Measurements from ENCODE around the gene AFMID. TPM values are rescaled to one million over a fixed set of nuclear protein-coding genes. Genes with fewer than 3 reads are reported as not detected.

Gene AFMID
- total RNA-seq, 1 experiment from 2014 or later, result 59.3 TPM

DNA sequence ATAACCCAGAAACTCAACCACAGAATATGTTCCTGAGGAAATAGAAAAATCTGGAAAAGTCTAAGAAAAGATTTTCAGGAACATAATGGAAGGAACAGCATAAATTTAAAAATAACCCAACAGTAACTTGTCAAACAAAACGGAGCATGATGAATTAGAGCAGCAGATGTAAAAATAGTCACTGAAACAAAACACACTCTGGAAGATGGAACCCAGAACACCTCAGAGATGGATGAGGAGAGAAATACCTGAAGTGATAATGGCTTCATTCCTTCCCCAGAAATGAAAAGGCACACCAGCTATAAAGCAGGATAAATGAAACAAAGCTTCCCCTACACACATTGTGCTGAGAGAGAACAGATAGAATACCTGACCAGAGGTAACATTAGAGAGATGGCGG is 6.7 kb upstream of the AFMID start:
- Histone ChIP-seq H3K36me3 (ENCODE audit: control insufficient read depth, insufficient read depth, low read length) (peaks cover 3% of the 10 kb centered on the region; the same call in 1 of the 2 replicates), H3K27ac (ENCODE audit: low read length) (no peak overlapping the region), H3K4me1 (ENCODE audit: control insufficient read depth, insufficient read depth, low read length) (peaks cover 24% of the 10 kb centered on the region), H3K27me3 (ENCODE audit: control insufficient read depth, insufficient read depth, low read length) (no peaks in the 10 kb centered on the region), H3K4me3 (ENCODE audit: low read depth in 2 of 2, low read length in 2 of 2) (no peak overlapping the region), H3K9me3 (ENCODE audit: control insufficient read depth, insufficient read depth, low read depth, low read length) (no peaks in the 10 kb centered on the region)
- no peak for DNase-seq (ENCODE audit: low read depth, low spot score)
- intact Hi-C loops (cut with micrococcal nuclease; ENCODE audit: unreplicated experiment), result no loop called here
- no peak for ATAC-seq
- in situ Hi-C loops (cut with HindIII; ENCODE audit: low pct_unique_long_range_greater_than_20kb, low sequenced_read_pairs), result no loop called here
- CTCF ChIA-PET, result interaction anchor here (0.6 kb wide), 1 partner anchor 68 kb away, joined by 4 read pairs; no protein-coding TSS in a partner anchor
- TF ChIP-seq POLR2AphosphoS5 (IDR thresholded peaks at IDR 0.05; ENCODE audit: low read depth, low read length), result no peak
- TF ChIP-seq SIN3A (IDR thresholded peaks at IDR 0.05; ENCODE audit: borderline replicate concordance, insufficient read depth, low read depth, low read length), result no peak
- TF ChIP-seq REST (IDR thresholded peaks at IDR 0.05; ENCODE audit: insufficient read depth in 1 of 2, low read depth in 2 of 2, low read length in 1 of 2), result no peak
- TF ChIP-seq, protein P1, sequence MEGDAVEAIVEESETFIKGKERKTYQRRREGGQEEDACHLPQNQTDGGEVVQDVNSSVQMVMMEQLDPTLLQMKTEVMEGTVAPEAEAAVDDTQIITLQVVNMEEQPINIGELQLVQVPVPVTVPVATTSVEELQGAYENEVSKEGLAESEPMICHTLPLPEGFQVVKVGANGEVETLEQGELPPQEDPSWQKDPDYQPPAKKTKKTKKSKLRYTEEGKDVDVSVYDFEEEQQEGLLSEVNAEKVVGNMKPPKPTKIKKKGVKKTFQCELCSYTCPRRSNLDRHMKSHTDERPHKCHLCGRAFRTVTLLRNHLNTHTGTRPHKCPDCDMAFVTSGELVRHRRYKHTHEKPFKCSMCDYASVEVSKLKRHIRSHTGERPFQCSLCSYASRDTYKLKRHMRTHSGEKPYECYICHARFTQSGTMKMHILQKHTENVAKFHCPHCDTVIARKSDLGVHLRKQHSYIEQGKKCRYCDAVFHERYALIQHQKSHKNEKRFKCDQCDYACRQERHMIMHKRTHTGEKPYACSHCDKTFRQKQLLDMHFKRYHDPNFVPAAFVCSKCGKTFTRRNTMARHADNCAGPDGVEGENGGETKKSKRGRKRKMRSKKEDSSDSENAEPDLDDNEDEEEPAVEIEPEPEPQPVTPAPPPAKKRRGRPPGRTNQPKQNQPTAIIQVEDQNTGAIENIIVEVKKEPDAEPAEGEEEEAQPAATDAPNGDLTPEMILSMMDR (IDR thresholded peaks at IDR 0.05), result no peak
- no peak for TF ChIP-seq TCF7L2 (IDR thresholded peaks at IDR 0.05; ENCODE audit: low read depth, low read length)
- BruUV-seq (replicated peaks), result no TSS peak
- POLR2A ChIA-PET, result interaction anchor here (0.6 kb wide), 1 partner anchor 180 kb away, joined by 3 read pairs; no protein-coding TSS in a partner anchor

GRCh38 chr17:78182504-78182903 is 4.7 kb upstream of the AFMID start:
- CTCF ChIA-PET, result no interaction called here

GRCh38 chr17:78183916-78184315 is 3.2 kb upstream of the AFMID start:
- H3K27ac ChIP-seq (ENCODE audit: low read length), result no peak overlapping the region
- no peak for ATAC-seq
- intact Hi-C loops (cut with micrococcal nuclease; ENCODE audit: unreplicated experiment), result no loop called here
- H3K27me3 ChIP-seq (ENCODE audit: control insufficient read depth, insufficient read depth, low read length), result no peaks in the 10 kb centered on the region
- peaks cover 26% of the 10 kb centered on the region for H3K4me1 ChIP-seq (ENCODE audit: control insufficient read depth, insufficient read depth, low read length)
- TF ChIP-seq POLR2AphosphoS5 (IDR thresholded peaks at IDR 0.05; ENCODE audit: low read depth, low read length), result no peak
- TF ChIP-seq SIN3A (IDR thresholded peaks at IDR 0.05; ENCODE audit: borderline replicate concordance, insufficient read depth, low read depth, low read length), result no peak
- TF ChIP-seq, protein P1 (IDR thresholded peaks at IDR 0.05), result no peak
- TF ChIP-seq TCF7L2 (IDR thresholded peaks at IDR 0.05; ENCODE audit: low read depth, low read length), result no peak
- no peak for TF ChIP-seq REST (IDR thresholded peaks at IDR 0.05; ENCODE audit: insufficient read depth in 1 of 2, low read depth in 2 of 2, low read length in 1 of 2)
- H3K9me3 ChIP-seq (ENCODE audit: control insufficient read depth, insufficient read depth, low read depth, low read length), result no peaks in the 10 kb centered on the region
- H3K36me3 ChIP-seq (ENCODE audit: control insufficient read depth, insufficient read depth, low read length), result peaks cover 3% of the 10 kb centered on the region
- POLR2A ChIA-PET, result interaction anchor here (0.6 kb wide), 1 partner anchor 12 kb away, joined by 3 read pairs; no protein-coding TSS in a partner anchor
- DNase-seq (ENCODE audit: low read depth, low spot score), result no peak
- no peak overlapping the region for H3K4me3 ChIP-seq (ENCODE audit: low read depth in 2 of 2, low read length in 2 of 2)
- CTCF ChIA-PET, result no interaction called here
- in situ Hi-C loops (cut with HindIII; ENCODE audit: low pct_unique_long_range_greater_than_20kb, low sequenced_read_pairs), result no loop called here
- no TSS peak for BruUV-seq (replicated peaks)

More at GRCh38 chr17:78182504-78182903, 4.7 kb upstream of the AFMID start:
- H3K27ac ChIP-seq (ENCODE audit: low read length), result no peak overlapping the region
- no peaks in the 10 kb centered on the region for H3K27me3 ChIP-seq (ENCODE audit: control insufficient read depth, insufficient read depth, low read length)
- ATAC-seq, result no peak
- TF ChIP-seq TCF7L2 (IDR thresholded peaks at IDR 0.05; ENCODE audit: low read depth, low read length), result no peak
- no TSS peak for BruUV-seq (replicated peaks)
- intact Hi-C loops (cut with micrococcal nuclease; ENCODE audit: unreplicated experiment) (no loop called here), in situ Hi-C loops (cut with HindIII; ENCODE audit: low pct_unique_long_range_greater_than_20kb, low sequenced_read_pairs) (no loop called here)
- no peak for DNase-seq (ENCODE audit: low read depth, low spot score)
- no peaks in the 10 kb centered on the region for H3K9me3 ChIP-seq (ENCODE audit: control insufficient read depth, insufficient read depth, low read depth, low read length)
- H3K4me1 ChIP-seq (ENCODE audit: control insufficient read depth, insufficient read depth, low read length), result peaks cover 18% of the 10 kb centered on the region
- peaks cover 3% of the 10 kb centered on the region for H3K36me3 ChIP-seq (ENCODE audit: control insufficient read depth, insufficient read depth, low read length)
- POLR2A ChIA-PET, result interaction anchor here (0.6 to 1.6 kb wide), 2 partner anchors 24 to 90 kb away, joined by 3 read pairs; no protein-coding TSS in a partner anchor
- no peak overlapping the region for H3K4me3 ChIP-seq (ENCODE audit: low read depth in 2 of 2, low read length in 2 of 2)
